GM18517 (cell line): ENCODE results near the gene CENPA.
A peak's percentile ranks its signal among the peaks of the same experiment; 100 is the strongest.
"Not testable (repeated sequence)": the region's sequence is repeated elsewhere in the genome, so short reads cannot be mapped to it uniquely, and the experiment has no call there.

Source experiments
- ATAC-seq: cut with Tn5 transposase; IDR thresholded peaks from one replicate; pipeline ENCODE4 v1.9.1; 2021; ENCODE audit warnings: mild to moderate bottlenecking, moderate library complexity; ENCODE audit not compliant: unreplicated experiment

CENPA gene

DNA sequence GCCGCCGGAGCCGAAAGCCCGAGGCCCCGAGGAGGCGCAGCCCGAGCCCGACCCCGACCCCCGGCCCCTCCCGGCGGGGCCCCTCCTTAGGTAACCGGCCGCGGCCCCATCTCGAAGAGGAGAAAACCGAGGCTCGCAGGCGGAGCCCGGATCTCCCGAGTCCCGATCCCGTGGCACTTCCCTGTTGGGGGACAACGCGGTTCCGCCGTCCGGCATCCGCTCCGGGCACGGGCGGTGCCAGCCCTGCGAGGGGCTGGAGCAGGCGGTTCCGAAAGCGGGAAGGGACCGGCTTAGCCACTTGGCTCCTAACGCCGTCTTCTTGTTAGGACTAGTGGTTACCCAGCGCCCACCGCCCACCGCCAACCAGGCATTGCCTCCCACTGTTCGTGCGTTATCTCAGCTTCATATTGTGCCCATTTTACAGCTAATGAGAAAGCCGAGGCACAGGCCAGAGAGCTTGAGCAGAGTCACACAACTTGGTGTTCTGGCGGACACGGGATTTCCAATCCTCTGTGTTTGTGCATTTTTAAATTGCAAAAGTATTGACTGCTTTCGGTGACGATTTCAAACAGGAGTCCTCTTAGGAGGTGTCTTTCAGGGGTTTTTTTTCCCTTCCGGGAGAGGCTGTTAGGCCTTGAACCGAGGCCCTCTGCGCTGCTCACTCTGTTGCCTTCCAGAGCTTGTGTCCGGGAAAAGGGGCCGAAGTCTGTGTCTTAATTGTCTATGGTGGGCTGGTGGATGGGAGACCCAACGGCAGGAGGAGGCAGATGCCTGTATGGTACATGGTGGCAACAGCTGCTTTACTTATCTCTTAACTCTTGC lies 562 bp downstream of the CENPA start:
- peak; percentile 12 for ATAC-seq

DNA sequence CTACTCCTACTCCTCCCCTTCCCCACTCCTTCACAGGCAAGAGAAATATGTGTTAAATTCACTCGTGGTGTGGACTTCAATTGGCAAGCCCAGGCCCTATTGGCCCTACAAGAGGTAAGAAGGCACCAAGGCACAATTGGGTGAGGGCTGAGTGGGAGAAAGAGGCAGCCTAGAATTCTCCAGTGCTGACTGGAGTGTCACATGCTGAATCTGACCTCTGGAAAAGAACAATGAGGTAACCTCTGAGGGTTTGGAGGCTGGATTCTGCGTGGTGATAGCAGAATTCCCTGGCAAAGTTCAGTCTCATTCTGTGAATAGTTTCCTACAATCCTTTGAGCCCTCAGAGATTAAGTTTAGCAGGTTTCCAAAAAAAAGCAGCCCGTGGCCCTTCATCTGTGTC lies 6.9 kb downstream of the CENPA start:
- ATAC-seq: no peak

DNA sequence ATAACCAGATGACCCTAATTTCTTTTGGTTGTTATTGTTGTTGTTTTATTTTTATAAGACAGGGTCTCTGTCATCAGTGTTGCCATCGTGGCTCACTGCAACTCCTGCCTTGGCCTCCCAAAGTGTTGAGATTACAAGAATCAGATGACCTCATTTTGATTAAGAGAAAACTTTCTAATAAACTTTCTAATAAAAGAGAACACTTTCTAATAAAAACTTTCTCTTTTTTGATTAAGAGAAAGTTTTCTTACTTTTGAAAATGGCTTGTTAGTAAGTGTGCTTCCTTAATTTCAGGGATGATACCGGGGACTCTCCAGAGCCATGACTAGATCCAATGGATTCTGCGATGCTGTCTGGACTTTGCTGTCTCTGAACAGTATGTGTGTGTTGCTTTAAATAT lies 7.7 kb downstream of the CENPA start:
- no peak for ATAC-seq

DNA sequence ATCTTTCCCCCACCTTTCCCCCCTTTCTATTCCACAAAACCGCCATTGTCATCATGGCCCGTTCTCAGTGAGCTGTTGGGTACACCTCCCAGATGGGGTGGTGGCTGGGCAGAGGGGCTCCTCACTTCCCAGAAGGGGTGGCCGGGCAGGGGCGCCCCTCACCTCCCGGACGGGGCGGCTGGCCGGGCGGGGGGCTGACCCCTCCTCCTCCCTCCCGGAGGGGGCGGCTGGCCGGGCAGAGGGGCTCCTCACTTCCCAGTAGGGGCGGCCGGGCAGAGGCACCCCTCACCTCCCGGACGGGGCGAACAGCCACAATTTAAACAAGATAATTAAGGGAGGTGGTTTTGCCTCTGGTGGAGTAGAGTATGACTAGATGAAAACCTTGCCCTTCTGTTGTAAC lies 9.3 kb downstream of the CENPA start:
- not testable (repeated sequence) for ATAC-seq

DNA sequence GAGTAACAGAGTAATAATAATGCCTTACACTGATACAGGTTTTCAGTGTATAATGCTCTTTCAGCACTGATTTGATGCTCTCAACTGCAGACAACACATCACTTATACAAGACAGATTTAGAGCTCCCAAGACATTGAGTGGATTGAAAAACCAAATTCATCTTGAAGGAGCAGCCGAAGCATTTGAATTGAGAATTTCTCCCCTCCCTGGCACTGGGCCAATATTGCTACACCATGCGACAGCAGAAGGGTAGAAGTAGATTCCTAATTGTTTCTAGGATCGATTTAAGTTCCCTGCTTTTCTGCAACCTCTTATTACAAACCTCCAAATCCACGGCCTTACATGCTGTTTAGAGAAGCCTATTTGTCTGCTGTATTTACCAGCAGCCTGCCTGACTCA lies 15.5 kb downstream of the CENPA start:
- no peak for ATAC-seq

DNA sequence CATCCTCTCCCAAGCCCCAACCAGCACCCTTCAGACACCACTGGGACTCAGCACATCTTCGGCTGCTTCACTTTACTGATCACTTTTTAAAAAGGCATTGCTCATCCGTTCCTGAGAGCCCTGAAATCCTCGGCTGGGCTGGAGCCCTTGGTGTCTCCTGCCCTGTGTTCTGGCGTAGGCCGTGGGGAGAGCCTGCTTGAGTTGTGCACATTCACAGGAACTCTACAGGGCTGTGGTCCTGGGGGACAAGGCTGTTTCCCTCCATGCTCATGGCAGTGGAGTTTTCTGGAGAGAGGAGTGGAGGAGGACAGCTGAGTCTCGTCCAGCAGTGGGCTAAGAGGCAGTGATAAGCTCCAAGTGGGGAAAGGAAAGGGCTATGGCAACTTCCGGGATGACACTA lies 15.9 kb downstream of the CENPA start:
- ATAC-seq: no peak

DNA sequence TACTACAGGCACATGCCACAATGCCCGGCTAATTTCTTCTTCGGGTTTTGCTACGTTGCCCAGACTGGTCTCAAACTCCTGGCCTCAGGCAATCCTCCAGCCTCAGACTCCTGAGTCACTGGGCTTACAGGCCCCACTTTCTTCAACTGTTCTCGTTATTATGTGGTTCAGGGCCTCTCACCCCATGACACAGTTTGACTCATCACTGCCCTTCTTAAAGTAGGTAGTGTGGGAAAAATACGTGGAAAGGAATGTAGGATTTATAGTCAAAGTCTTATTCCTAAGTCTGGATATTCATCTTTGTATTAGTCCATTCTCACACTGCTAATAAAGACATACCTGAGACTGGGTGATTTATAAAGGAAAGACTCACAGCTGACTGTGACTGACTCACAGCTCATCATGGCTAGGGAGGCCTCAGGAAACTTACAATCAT lies 19.4 kb downstream of the CENPA start:
- no peak for ATAC-seq

DNA sequence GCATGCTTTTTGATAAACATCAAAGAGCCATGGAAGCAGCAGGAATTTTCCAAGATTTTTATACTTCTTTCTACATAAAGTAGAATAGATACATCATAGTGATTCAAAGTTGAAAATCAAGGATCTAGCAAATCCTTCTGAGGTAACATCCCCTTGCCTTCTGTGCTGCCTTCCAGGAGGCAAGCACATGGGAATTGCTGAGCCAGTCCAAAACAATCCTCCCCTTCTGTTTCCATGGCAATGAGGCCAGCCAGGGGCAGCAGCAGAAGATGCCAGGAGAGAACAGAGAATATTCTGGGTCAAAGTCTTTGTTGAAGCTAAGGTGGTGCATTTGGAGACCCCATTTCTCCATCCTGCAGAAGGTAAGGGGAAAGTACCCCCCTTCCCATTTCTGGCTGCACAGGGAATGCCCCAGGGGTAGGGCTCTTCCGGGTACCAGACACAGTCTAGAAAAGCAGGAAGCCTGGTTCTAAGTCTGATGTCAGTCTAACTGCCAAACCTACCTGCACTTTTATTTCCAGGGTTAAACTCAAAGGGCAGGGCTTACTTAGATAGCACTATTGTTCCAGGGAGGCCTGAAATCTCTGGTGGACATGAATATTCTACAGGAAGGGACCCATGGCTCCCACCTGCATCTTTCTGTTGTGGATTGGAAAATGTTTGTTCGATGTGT lies 22.1 kb downstream of the CENPA start:
- ATAC-seq: no peak

DNA sequence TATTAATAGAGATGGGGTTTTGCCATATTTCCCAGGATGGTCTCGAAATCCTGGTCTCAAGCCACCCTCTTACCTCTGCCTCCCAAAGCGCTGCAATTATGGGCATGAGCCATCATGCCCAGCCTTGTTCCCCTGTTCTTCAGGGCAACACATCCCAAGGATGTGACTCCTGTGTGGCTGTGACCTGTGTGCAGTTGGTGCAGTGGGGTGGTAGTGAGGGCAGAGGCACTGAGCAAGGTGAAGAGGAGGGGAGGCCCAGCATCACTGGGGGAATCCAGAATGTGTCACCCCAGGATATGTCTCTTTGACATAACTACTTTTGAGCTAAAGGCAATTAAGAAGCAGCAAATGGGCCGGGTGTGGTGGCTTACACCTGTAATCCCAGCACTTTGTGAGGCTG lies 23.4 kb downstream of the CENPA start:
- no peak for ATAC-seq

DNA sequence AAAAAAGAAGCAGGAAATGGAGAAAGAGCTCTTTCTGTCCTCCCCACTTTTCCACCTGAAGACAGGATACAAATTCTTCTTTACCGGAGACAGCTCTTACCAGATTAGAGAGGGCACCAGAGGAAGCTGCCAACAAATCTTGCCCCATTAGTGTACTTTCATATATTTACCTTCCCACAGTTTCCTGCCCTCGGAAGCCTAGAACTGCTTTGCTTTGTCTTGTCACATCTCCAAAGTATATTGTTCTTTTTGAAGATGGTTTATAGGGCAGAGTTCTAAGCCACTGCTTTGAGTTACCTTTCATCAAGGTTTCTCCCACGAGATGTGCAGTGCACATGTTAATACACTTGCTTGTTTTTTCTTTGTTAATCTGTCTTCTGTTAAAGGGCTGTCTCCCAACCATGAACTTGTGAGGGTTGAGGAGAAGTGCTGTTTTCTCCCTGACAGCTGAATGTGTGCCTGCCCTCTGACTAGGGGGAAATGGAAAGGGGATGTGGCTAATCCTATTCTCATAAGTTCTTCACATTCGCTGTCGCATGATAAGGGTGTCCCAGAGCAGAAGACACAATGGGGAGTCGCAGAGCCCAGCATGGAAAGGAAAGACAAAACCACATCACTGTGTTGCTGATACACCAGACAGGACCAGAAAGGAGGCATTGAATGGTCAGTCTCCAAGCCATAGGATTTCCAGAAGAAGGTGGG lies 24.2 kb downstream of the CENPA start:
- ATAC-seq: no peak

DNA sequence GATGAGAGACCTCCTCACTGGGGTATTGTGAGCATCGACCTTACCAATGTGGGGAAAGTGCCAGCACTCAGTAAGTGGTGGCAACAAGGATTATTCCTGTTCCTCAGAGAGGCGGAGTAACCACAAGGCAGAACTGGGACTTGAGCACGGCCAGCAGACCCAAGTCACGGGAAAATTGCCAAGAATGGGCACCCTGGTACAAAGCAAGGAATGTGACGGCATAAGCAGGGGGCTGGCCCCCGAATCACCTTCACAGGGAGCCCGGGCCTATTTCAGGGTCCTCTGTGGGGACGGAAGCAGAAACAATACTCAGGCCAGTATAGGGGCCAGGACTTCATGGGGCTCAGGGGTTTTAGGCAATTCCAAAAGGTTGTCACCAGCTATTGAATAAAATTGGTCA lies 25.4 kb downstream of the CENPA start:
- ATAC-seq: no peak

DNA sequence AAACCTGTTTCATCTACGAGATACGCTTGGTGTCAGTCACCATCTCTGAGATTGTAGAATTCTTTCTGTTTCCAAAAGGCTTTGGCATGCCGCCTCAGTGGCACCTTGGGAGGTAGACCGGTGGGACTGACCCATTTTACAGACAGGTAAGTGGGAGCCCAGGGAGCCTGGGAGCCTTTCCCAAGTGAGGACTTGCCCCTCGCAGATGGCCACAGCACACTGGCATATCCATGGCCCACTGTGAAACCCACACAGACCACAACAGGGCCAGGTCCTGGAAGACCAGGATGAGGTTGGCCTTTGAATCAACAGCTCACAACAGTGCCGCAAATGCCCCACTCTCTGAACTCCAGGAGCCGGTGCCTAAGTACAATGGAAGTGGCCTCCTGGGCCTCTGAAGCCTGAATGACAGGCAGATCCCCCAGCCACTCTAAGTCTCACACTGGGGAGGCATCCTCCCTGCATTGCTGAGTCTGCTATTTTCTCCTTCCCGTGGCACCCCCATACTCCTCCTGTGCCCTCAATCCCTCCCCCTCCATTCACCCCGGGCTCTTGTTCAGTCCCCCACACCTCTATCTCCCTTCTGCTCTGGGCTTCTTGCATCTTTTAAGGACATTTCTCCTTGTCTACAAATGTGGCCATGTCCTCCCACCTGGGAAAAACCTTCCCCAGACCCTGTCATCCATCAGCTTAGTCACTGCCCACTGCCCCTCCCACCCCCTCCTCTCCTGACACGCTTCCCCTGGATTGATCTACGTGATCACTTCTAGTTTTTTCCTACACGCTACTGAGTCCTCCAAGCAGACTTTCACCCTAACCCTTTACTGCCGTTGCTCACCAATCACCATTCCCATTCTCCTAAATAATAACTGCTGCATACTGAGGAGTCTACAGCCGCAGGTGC lies 26.2 kb downstream of the CENPA start:
- no peak for ATAC-seq

DNA sequence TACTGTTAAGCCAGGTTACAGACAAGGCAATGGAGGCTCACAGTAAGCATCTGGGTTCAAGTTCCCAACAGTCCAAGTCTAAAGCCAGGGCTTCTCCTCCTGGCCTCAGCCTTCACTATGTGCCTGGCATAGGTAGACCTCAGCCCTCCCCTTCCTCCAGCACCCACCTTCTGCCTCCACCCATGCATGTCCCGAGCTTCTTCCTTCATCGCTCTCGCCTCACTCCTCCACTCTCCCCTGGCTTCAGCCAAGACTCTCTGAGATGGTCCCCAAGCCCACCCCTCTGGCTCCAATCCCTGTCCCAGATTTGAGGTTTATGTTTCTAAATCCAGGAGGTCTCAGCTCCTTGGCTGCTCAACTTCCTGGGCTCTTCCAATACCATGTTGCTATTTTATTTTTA lies 26.9 kb downstream of the CENPA start:
- ATAC-seq: no peak

DNA sequence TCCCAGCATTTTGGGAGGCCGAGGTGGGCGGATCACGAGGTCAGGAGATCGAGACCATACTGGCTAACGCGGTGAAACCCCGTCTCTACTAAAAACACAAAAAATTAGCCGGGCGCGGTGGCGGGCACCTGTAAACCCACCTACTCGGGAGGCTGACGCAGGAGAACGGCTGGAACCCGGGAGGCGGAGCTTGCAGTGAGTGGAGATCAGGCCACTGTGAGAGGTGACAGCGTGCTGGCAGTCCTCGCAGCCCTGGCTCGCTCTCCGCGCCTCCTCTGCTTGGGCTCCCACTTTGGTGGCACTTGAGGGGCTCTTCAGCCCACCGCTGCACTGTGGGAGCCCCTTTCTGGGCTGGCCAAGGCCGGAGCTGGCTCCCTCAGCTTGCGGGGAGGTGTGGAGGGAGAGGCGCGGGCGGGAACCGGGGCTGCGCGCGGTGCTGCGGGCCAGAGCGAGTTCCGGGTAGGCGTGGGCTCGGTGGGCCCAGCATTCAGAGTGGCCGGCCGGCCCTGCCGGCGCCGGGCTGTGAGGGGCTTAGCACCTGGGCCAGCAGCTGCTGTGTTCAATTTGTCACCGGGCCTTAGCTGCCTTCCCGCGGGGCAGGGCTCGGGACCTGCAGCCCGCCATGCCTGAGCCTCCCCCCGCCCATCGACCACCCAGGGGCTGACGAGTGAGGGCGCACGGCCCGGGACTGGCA lies 28.4 kb downstream of the CENPA start:
- ATAC-seq: not testable (repeated sequence)

DNA sequence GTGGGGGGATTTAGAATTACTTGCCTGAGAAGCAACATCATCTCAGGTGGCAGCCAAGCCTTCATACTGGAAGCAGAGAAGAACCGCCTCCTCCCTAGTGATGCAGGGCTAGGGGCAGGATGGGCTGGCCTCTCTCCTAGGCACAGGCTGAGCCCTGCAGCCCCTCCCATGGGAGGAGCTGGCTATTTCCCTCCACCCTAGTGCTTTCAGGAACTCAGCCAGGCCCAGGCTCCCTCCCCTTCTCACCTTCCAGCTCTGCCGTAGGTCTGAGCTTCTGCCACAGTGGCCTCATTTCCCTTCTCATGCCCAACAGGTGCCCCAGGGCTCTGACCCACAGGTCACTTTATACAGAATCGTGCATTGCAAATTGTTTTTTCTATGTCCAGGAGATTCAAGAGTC lies 31.0 kb downstream of the CENPA start:
- no peak for ATAC-seq

DNA sequence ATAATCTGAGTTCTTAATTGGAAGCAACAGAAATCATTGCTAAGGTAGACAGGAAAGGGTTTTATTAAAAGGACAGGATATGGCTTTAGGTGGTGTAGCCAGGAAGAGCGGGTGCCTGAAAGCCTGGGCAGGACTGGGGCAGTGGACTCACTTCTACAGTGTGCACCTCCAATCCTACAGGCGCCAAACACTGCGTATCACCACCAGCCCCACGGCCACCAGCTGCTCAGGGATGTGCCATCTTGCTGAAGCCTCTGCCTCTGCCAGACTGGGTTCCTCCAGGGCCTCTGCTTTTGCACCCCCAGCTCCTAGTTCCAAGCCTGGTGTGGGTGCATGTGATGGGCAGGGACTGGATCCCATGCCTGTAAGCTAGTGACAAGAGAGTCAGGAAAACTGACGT lies 32.4 kb downstream of the CENPA start:
- no peak for ATAC-seq

DNA sequence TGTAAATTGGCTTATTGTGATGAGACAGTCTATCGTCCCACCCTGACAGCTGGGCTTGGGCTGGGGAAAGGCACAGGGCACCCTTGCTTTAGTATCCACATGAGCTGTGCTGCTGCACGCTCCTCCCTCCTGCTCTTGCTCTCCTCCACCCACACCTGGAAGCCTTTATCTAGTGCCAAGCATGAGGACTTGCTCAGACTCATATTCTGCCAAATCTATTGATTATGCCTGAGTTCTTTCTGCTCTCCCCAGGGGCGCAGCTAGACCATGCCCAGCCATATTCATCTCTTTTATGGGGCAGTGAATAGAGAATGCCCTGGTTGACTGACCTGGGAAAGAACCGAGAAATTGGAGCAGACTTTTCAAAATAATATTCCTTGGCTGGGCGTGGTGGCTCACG lies 33.1 kb downstream of the CENPA start:
- ATAC-seq: no peak

DNA sequence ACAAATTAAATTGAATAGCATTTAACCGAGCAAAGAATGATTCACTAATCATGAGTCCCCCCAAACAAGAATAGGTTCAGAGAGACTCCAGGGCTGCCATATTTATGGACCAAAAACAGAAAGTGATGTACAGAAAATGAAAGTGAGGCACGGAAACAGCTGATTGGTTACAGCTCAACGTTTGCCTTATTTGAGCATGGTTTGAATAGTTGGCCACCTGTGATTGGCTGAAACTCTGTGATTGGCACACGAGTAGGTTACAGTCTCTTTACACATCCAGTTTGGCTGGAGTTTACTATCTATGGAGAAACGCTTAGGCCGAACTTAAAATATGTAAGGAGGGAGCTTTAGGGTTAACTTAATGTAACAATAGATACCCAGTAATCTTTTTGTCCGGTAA lies 35.1 kb downstream of the CENPA start:
- no peak for ATAC-seq

DNA sequence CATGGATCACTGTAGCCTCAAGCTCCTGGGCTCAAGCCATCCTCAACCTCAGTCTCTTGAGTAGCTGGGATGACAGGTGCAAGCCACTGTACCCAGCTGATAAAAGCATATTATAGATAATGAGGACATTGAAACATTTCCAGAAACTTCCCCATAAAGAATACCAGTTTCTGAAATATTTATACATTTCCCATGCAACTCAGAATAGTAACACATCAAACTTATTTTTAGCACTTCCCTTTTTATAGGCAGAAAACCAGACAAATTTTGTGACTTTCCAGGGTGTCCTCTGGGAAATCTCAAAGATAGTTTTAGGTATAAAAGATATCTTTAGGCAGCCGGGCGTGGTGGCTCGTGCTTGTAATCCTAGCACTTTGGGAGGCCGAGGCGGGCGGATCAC lies 37.0 kb downstream of the CENPA start:
- ATAC-seq: no peak
